HG02973 (cell line): ENCODE measurements around the gene LCN9.

Experiments used
- ATAC-seq: cut with Tn5 transposase; IDR thresholded peaks from one replicate; pipeline ENCODE4 v1.9.1; 2021; ENCODE audit warnings: moderate library complexity; ENCODE audit not compliant: unreplicated experiment

LCN9 gene

DNA sequence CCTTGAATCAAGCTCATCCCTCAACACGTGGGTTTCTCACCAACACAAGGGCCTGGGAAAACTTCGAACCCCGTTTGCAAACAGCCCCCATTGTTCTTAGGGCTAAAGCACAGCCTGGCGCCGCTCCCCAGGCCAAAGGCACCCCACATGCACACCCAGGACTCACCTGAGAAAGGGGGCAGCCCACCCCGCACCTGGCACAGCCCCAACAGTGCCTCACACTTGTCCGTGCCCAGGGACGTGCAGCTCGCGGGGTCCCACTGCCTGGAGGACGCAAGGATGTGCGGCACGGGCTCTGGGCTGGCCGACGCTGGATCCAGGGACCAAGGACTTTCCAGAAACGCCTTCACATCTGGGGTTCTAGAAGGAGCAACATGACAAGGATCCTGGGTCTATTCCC, 33.3 kb downstream of the LCN9 start:
- ATAC-seq: no peak

DNA sequence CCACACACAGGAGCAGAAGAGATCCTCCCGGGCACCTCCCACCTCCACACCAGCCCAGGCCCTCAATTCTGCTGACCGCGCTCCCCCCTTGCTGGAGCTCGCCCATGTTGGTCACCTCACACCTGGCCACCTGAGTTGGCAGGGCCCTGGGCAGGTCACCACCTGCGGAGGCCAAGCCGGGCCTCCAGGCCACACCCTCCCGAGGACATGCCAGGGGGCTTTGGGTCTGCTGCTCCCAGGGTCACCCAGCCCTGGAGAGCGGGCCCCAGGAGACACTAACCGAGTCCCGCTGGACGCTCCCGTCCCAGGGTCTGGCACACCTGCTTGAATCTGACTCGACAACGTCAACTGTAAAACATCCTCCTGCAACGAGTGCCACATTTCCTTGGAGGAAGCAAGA, 34.1 kb downstream of the LCN9 start:
- no peak for ATAC-seq

DNA sequence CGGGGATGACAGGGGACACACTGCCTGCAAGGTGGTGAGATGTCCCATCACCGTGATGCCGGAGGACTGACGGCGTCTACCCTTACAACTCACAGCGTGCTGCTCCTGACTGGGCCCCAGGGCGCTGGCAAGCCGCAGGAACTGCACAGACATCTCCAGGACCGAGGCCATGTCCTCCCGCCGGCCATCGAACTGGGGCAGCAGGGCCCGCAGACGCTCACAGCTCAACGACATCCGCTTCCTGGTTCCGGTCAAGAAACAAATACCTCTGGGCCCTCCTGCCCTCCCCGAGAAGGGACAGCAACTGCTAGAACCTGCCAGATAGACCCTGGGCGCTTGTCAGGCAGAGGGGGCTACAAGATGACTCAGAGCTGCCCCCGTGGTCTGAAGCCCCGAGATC, 35.1 kb downstream of the LCN9 start:
- ATAC-seq: no peak

DNA sequence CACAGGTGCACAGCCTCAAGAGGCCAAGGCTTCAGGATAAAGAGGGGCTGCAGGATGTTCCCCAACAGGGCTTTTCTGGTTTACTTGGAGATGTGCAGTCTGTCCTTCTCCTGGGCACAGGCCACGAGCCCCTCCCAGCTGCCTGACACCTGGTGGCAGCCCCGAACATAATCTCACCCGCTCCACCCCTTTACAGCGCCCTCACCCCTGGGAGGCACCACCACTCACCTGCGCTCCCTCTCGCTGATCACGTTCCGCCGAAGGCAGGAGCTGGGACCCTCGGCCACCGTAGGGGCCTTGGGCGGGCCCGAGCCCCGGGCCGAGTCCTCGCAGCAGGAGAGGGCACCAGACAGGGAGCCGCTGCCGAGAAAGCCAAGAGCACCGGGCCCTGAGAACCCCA, 35.7 kb downstream of the LCN9 start:
- ATAC-seq: no peak

DNA sequence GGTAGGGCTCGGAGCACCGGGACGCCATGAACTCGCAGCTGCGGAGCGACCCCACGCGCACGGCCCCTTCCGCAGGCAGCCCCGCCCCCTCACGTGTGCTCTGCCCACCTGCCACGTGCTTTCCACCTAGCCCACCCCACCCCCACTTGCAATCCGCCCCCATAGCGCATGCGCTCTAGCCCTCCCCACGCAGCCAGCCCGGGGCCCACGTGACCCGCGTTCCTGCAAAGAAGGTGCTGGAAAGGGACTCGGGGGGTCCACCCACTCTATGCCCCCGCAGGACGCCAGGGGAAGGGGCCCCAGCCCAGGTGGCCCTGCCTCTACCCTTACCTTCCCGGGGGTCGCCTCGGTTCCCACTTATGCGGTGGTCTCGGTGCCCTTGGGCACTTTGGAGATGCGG, 36.3 kb downstream of the LCN9 start, which contains the start of gene SOHLH1:
TSS of gene SOHLH1 (minus strand) at position 42 of the 400 bp plus-strand sequence. CDS start at position 28, 14 bp downstream.
- ATAC-seq: no peak

GRCh38 chr9:135700525-135700924, 37.4 kb downstream of the LCN9 start:
- no peak for ATAC-seq

- no peak for ATAC-seq
Measured at GRCh38 chr9:135701067-135701958, 38.2 kb downstream of the LCN9 start.

GRCh38 chr9:135701959-135702721, 39.0 kb downstream of the LCN9 start, which contains the start of gene KCNT1:
TSS of gene KCNT1 (plus strand) at chr9:135702185. CDS start at chr9:135702259, 74 bp downstream.
- ATAC-seq: no peak

GRCh38 chr9:135703726-135704125, 40.6 kb downstream of the LCN9 start:
- no peak for ATAC-seq

GRCh38 chr9:135704483-135704882, 41.4 kb downstream of the LCN9 start:
- ATAC-seq: no peak

DNA sequence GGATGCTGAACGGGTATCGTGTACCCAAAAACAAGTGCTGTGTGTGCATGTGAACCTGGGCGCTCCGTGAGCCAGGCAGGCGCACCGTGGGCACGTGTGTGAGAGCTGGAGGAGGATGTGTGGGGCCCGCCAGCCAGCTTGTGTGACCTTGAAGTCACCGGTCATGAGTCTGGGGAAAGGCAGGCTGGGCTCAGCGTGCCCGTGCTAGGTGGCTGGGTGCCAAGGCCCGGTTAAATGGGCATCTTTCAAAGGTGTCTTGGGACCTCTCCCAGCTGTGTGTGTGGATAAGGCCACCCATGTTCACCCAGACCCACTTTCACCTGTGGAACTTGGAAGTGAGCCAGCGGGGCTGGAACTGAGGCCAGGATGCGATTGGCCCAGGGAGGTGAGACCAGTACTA, 42.3 kb downstream of the LCN9 start:
- no peak for ATAC-seq

- ATAC-seq: no peak
Measured at GRCh38 chr9:135706288-135706687, 43.2 kb downstream of the LCN9 start.

GRCh38 chr9:135707252-135708138, 44.4 kb downstream of the LCN9 start:
- no peak for ATAC-seq

DNA sequence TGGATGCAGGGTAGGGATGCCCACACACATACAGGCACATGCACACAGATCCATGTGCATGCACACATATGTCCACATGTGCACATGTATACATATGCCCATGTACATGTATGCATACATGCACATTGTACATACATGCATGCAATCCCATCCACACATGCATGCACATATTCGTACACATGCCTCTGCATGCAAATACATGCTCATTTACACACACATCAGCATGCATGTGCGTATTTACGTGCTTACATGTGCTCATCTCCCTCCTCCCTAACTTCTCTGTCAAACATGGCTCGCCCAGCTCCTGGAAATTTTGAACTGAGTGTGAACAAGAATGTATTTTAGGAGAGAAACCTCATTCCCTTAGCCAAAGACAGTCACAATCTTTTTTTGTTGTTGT, 45.1 kb downstream of the LCN9 start:
- ATAC-seq: no peak

GRCh38 chr9:135711391-135711790, 48.3 kb downstream of the LCN9 start:
- ATAC-seq: no peak

DNA sequence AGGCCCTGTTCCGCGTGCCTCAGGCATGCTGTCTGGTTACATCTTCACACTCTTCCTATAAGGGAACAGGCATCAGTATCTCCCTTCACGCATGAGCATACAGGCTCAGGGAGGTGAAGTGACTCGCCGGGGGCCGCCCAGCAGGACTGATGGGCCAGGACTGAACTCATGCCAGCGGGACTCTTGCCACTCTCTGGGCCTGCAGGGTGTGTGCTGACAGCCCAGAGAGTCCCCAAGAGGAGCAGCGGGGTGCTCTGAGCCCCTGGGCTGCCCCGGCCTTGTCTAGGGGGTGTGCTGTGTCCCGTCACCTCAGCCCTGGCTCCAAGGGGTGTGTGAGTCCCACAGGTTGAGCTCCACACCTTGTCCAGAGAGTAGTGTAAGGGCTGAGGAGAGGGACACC, 48.8 kb downstream of the LCN9 start:
- no peak for ATAC-seq

- no peak for ATAC-seq
Measured at GRCh38 chr9:135712613-135713295, 49.6 kb downstream of the LCN9 start.

DNA sequence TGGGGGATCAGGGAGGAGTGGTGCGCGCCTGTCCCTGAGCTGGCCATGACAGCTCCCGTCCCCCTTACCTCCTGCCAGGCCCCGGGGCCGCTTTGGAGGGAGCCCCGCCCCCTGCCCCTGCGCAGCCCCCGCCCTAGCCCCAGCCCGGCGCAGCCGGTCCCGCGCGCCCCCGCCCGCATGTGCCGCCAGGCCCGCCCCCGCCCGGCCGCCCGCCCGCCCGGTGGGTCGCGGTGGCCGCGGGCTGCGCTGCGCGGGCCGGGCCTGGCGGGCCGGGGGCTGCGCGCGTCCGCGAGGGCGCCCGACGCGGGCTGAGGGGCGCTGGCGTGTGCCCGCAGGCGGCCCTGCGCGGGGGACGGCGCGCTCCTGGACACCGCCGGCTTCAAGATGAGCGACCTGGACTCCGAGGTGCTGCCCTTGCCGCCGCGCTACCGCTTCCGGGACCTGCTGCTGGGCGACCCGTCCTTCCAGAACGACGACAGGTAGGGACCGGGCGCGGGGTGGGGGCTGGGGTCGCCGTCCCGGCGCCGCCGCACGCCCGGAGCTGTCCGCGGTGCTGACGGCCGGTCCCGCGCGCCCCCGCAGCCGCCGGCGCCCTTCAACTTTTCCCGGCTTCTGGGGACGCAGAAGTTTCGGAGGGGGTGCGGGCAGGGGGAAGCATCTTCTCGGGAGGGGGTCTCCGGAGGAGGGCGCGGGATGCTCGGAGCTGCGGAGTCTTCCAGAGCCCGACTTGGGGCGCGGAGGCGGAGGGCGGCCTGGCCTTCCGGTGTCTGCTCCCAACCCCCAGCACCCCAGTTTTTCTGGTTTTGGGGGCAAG, 51.3 kb downstream of the LCN9 start:
- no peak for ATAC-seq

- no peak for ATAC-seq
Measured at GRCh38 chr9:135715056-135715595, 52.0 kb downstream of the LCN9 start.
